ENCODE data around the gene LDLRAD4.

The LDLRAD4 gene

GRCh38 chr18:13216711-13217465 lies 1.7 kb upstream of the LDLRAD4 start:
- no peaks in the 10 kb centered on the region for H3F3A ChIP-seq (ENCODE audit: insufficient read depth)
- no peaks in the 10 kb centered on the region for H3K27me3 ChIP-seq (ENCODE audit: low read length)
- H3K4me2 ChIP-seq (ENCODE audit: low read depth, low read length, poor library complexity, severe bottlenecking), result no peak overlapping the region
- H4K20me1 ChIP-seq (ENCODE audit: low read depth, low read length), result no peaks in the 10 kb centered on the region
- no peak overlapping the region for H2AFZ ChIP-seq (ENCODE audit: low read depth, low read length, severe bottlenecking)
- no peaks in the 10 kb centered on the region for H3K79me2 ChIP-seq (ENCODE audit: insufficient read depth, low read length)
- TF ChIP-seq EZH2phosphoT487 (conservative IDR thresholded peaks at IDR 0.05; ENCODE audit: low read length) (no peak), CTCF (IDR thresholded peaks at IDR 0.05; ENCODE audit: insufficient read depth, low read length, poor library complexity, severe bottlenecking) (no peak)
- no peaks in the 10 kb centered on the region for H3K9me2 ChIP-seq (replicated peaks; ENCODE audit: insufficient read depth, low read length)
- no peaks in the 10 kb centered on the region for H3K36me3 ChIP-seq (ENCODE audit: low read length)
- no peak overlapping the region for H3K9ac ChIP-seq (ENCODE audit: low read length)
- H3K4me3 ChIP-seq (ENCODE audit: insufficient read depth, low read length, poor library complexity, severe bottlenecking), result no peak overlapping the region
- H3K9me3 ChIP-seq (ENCODE audit: insufficient read depth, low read length), result no peaks in the 10 kb centered on the region
- H3K27ac ChIP-seq (ENCODE audit: low read depth, low read length), result no peak overlapping the region

GRCh38 chr18:13217466-13217961 lies 1.0 kb upstream of the LDLRAD4 start:
- Histone ChIP-seq H3K27ac (ENCODE audit: low read depth, low read length) (no peak overlapping the region), H3K27me3 (ENCODE audit: low read length) (no peaks in the 10 kb centered on the region), H3K4me2 (ENCODE audit: low read depth, low read length, poor library complexity, severe bottlenecking) (no peak overlapping the region), H4K20me1 (ENCODE audit: low read depth, low read length) (no peaks in the 10 kb centered on the region), H3F3A (ENCODE audit: insufficient read depth) (no peaks in the 10 kb centered on the region), H3K79me2 (ENCODE audit: insufficient read depth, low read length) (no peaks in the 10 kb centered on the region), H3K9ac (ENCODE audit: low read length) (no peak overlapping the region), H3K36me3 (ENCODE audit: low read length) (no peaks in the 10 kb centered on the region), H3K4me3 (ENCODE audit: insufficient read depth, low read length, poor library complexity, severe bottlenecking) (no peak overlapping the region), H3K9me2 (replicated peaks; ENCODE audit: insufficient read depth, low read length) (no peaks in the 10 kb centered on the region), H2AFZ (ENCODE audit: low read depth, low read length, severe bottlenecking) (no peak overlapping the region), H3K9me3 (ENCODE audit: insufficient read depth, low read length) (no peaks in the 10 kb centered on the region)
- no peak for TF ChIP-seq EZH2phosphoT487 (conservative IDR thresholded peaks at IDR 0.05; ENCODE audit: low read length)
- no peak for TF ChIP-seq CTCF (IDR thresholded peaks at IDR 0.05; ENCODE audit: insufficient read depth, low read length, poor library complexity, severe bottlenecking)

DNA sequence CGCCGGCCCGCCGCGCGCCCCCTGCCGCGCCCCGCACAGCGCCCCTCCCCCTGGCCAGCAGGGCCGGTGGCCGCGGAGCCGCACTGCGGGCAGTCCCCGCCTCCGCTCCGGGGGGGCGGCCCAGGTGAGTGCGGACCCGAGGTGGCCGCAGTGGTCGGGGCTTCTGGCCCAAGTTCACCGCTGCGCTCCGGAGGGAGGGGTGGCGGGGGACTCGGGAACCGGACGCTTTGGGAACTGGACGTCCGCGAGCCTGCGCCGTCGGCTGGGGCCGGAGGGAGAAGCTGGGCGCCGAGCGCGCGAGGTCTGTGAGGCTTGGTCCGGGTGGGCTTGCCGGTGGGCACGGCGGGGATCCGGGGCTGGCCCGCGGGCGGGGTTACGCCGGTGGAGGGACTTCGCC lies 591 bp upstream of the LDLRAD4 start:
- no peak overlapping the region for H3K9ac ChIP-seq (ENCODE audit: low read length)
- no peaks in the 10 kb centered on the region for H4K20me1 ChIP-seq (ENCODE audit: low read depth, low read length)
- no peak overlapping the region for H3K4me3 ChIP-seq (ENCODE audit: insufficient read depth, low read length, poor library complexity, severe bottlenecking)
- no peak overlapping the region for H3K27ac ChIP-seq (ENCODE audit: low read depth, low read length)
- H3K79me2 ChIP-seq (ENCODE audit: insufficient read depth, low read length), result no peaks in the 10 kb centered on the region
- H3K27me3 ChIP-seq (ENCODE audit: low read length), result no peaks in the 10 kb centered on the region
- H3K9me2 ChIP-seq (replicated peaks; ENCODE audit: insufficient read depth, low read length), result no peaks in the 10 kb centered on the region
- H3K36me3 ChIP-seq (ENCODE audit: low read length), result no peaks in the 10 kb centered on the region
- H3F3A ChIP-seq (ENCODE audit: insufficient read depth), result no peaks in the 10 kb centered on the region
- no peak overlapping the region for H3K4me2 ChIP-seq (ENCODE audit: low read depth, low read length, poor library complexity, severe bottlenecking)
- TF ChIP-seq CTCF (IDR thresholded peaks at IDR 0.05; ENCODE audit: insufficient read depth, low read length, poor library complexity, severe bottlenecking) (no peak), EZH2phosphoT487 (conservative IDR thresholded peaks at IDR 0.05; ENCODE audit: low read length) (no peak)
- H3K9me3 ChIP-seq (ENCODE audit: insufficient read depth, low read length), result no peaks in the 10 kb centered on the region
- H2AFZ ChIP-seq (ENCODE audit: low read depth, low read length, severe bottlenecking), result no peak overlapping the region

All from SU-DHL-6 (cell line).